Measurements from ENCODE around the gene SLMAP. TPM values are rescaled to one million over a fixed set of nuclear protein-coding genes. Genes with fewer than 3 reads are reported as not detected.

SLMAP gene
- total and polyA plus RNA-seq, 2 of the 13 experiments (the other 11 are each of a cell fraction or from before 2014, with no cell fraction given) = 24.0 to 48.3 TPM

GRCh38 chr3:57808961-57809608 lies 53.0 kb downstream of the SLMAP start:
- ChIA-PET CTCF (ENCODE audit: low intra/inter-chr PET ratio, low total read pairs) (no interaction called here), POLR2A (interaction anchor here (1.1 to 2.8 kb wide), 3 partner anchors 11 to 51 kb away, joined by 3 to 9 read pairs (median 4); no protein-coding TSS in a partner anchor)
- ATAC-seq (peak; percentile 84), FAIRE-seq (no peak), DNase-seq (ENCODE audit: low spot score) (no peak)
- Histone ChIP-seq H3K9ac (ENCODE audit: insufficient read depth, low read depth, low read length) (peak overlapping the region; percentile 26; the same call in 1 of the 2 replicates), H3K4me3 (replicated peaks in 1 of 3; ENCODE audit: insufficient read depth in 1 of 3, low read depth in 2 of 3, low read length in 3 of 3) (peak overlapping the region in 1 of 3 experiments; percentile 25; a peak in 1 of 6 replicates), H3K36me3 (replicated peaks in 1 of 2; ENCODE audit: control insufficient read depth in 1 of 2, insufficient read depth in 2 of 2, low read length in 2 of 2) (no peaks in the 10 kb centered on the region), H3K4me1 (ENCODE audit: insufficient read depth, low read length) (peaks cover 47% of the 10 kb centered on the region), H3K27ac (ENCODE audit: extremely low read length, insufficient read depth, low read length) (peak overlapping the region; percentile 67), H3K9me3 (ENCODE audit: low read length) (no peaks in the 10 kb centered on the region), H3K79me2 (ENCODE audit: insufficient read depth, low read length) (peaks cover 90% of the 10 kb centered on the region), H4K20me1 (ENCODE audit: insufficient read depth, low read length) (peaks cover 2% of the 10 kb centered on the region; the same call in 1 of the 2 replicates), H3K27me3 (ENCODE audit: control insufficient read depth in 1 of 2, insufficient read depth in 2 of 2, low read length in 2 of 2) (no peaks in the 10 kb centered on the region), H2AFZ (ENCODE audit: low read length) (no peak overlapping the region), H3K4me2 (ENCODE audit: low read depth, low read length) (peak overlapping the region; percentile 38; the same call in 1 of the 2 replicates)
- BruUV-seq (replicated peaks) = no TSS peak
- in situ Hi-C loops (cut with HindIII; ENCODE audit: extremely low pct_ligation_motif_present, low pct_unique_long_range_greater_than_20kb) (no loop called here), intact Hi-C loops (cut with micrococcal nuclease; ENCODE audit: unreplicated experiment) (no loop called here)
- WGBS (ENCODE audit: low lambda C conversion rate) = 64% methylated on average over 3 of the region's 8 CpGs
- TF ChIP-seq YEATS4 (CRISPR knock-in tag; IDR thresholded peaks at IDR 0.05; ENCODE audit: borderline replicate concordance) (peak; percentile 17; the same call in 1 of the 2 replicates), ZNF292 (CRISPR knock-in tag; IDR thresholded peaks at IDR 0.05; ENCODE audit: borderline replicate concordance, low read depth) (peak; percentile 44), MAX (IDR thresholded peaks at IDR 0.05) (0 out of 2 replicates have a peak, but pooled peaks have one; percentile 5), POGZ (CRISPR knock-in tag; IDR thresholded peaks at IDR 0.05) (peak; percentile 60; the same call in 1 of the 2 replicates), SALL1 (CRISPR knock-in tag; IDR thresholded peaks at IDR 0.05) (peak; percentile 9; the same call in 1 of the 2 replicates), BCL3 (CRISPR knock-in tag; IDR thresholded peaks at IDR 0.05) (no peak), DPF2 (CRISPR knock-in tag; IDR thresholded peaks at IDR 0.05; ENCODE audit: borderline replicate concordance, low read depth) (peak; percentile 63; the same call in 1 of the 2 replicates), HNF1B (CRISPR knock-in tag; IDR thresholded peaks at IDR 0.05) (0 out of 2 replicates have a peak, but pooled peaks have one; percentile 34), ZNF629 (CRISPR knock-in tag; conservative IDR thresholded peaks at IDR 0.05) (peak; percentile 78), THAP9 (CRISPR knock-in tag; IDR thresholded peaks at IDR 0.05; ENCODE audit: borderline replicate concordance) (peak; percentile 27; the same call in 1 of the 2 replicates), ARID5B (CRISPR knock-in tag; IDR thresholded peaks at IDR 0.05) (peak; percentile 36; the same call in 1 of the 2 replicates), SAP130 (CRISPR knock-in tag; IDR thresholded peaks at IDR 0.05; ENCODE audit: low read depth) (peak; percentile 17; the same call in 1 of the 2 replicates)
